ENCODE results near the gene CLDN20.

CLDN20 gene

DNA sequence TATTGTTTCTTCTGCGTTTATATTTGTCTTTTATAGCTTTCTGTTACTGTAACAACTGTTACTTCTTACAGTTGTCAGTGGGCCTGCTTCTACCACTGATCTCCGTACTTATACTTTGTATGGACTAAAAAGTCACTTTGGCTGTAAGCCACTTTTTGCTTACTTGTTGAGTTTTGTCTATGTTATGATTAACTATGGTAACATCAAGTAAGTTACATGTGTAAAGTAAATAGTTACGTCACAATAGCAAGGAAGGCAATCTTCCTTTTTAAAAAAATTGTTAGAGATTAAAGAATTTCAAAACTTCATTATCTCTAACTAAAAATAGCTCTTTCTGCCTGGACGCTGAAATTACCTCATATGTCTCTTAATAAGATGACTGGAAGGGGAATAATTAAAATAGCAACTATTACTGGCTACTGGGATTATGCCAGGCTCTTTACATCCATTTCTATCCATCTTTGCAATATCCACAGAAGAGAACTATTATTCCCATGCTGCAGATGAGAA lies 39.6 kb downstream of the CLDN20 start:
- H3K36me3 ChIP-seq (ENCODE audit: low read length), result peaks cover 57% of the 10 kb centered on the region
- H3K9me3 ChIP-seq (ENCODE audit: insufficient read depth, low read length), result no peaks in the 10 kb centered on the region
- peaks cover 22% of the 10 kb centered on the region; the same call in 1 of the 2 replicates for H3K79me2 ChIP-seq (ENCODE audit: insufficient read depth, low read length)
- no peak overlapping the region for H3K27ac ChIP-seq (ENCODE audit: low read depth, low read length)
- no peaks in the 10 kb centered on the region for H3K9me2 ChIP-seq (replicated peaks; ENCODE audit: insufficient read depth, low read length)
- H4K20me1 ChIP-seq (ENCODE audit: low read depth, low read length), result peaks cover 3% of the 10 kb centered on the region; the same call in 1 of the 2 replicates
- no peak overlapping the region for H2AFZ ChIP-seq (ENCODE audit: low read depth, low read length, severe bottlenecking)
- H3K4me2 ChIP-seq (ENCODE audit: low read depth, low read length, poor library complexity, severe bottlenecking), result no peak overlapping the region
- no peak overlapping the region for H3K4me3 ChIP-seq (ENCODE audit: insufficient read depth, low read length, poor library complexity, severe bottlenecking)
- TF ChIP-seq EZH2phosphoT487 (conservative IDR thresholded peaks at IDR 0.05; ENCODE audit: low read length) (no peak), CTCF (IDR thresholded peaks at IDR 0.05; ENCODE audit: insufficient read depth, low read length, poor library complexity, severe bottlenecking) (no peak)
- H3K9ac ChIP-seq (ENCODE audit: low read length), result no peak overlapping the region
- peaks cover 11% of the 10 kb centered on the region; the same call in 1 of the 2 replicates for H3F3A ChIP-seq (ENCODE audit: insufficient read depth)
- H3K27me3 ChIP-seq (ENCODE audit: low read length), result no peaks in the 10 kb centered on the region

DNA sequence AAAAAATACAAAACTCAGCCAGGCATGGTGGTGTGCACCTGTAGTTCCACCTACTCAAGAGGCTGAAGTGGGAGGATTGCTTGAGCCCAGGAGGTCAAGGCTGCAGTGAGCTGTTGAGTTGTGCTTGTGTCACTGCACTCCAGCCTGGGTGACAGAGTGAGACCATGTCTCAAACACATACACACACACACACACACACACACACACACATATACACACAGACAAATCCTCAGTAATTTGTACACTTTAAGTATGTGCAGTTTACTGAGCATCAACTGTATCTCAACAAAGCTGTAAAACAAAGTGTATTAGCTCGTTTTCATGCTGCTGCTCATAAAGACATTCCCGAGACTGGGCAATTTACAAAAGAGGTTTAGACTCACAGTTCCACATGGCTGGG lies 43.1 kb downstream of the CLDN20 start:
- peaks cover 43% of the 10 kb centered on the region for H3K79me2 ChIP-seq (ENCODE audit: insufficient read depth, low read length)
- H3K4me3 ChIP-seq (ENCODE audit: insufficient read depth, low read length, poor library complexity, severe bottlenecking), result no peak overlapping the region
- H3K36me3 ChIP-seq (ENCODE audit: low read length), result peaks cover 79% of the 10 kb centered on the region

GRCh38 chr6:155309150-155309549 lies 45.3 kb downstream of the CLDN20 start:
- Histone ChIP-seq H3K9me3 (ENCODE audit: insufficient read depth, low read length) (no peaks in the 10 kb centered on the region), H3K79me2 (ENCODE audit: insufficient read depth, low read length) (peaks cover 63% of the 10 kb centered on the region), H4K20me1 (ENCODE audit: low read depth, low read length) (no peaks in the 10 kb centered on the region), H2AFZ (ENCODE audit: low read depth, low read length, severe bottlenecking) (no peak overlapping the region), H3K36me3 (ENCODE audit: low read length) (peaks cover 61% of the 10 kb centered on the region), H3K4me3 (ENCODE audit: insufficient read depth, low read length, poor library complexity, severe bottlenecking) (no peak overlapping the region), H3K4me2 (ENCODE audit: low read depth, low read length, poor library complexity, severe bottlenecking) (no peak overlapping the region), H3K27me3 (ENCODE audit: low read length) (no peaks in the 10 kb centered on the region), H3K9ac (ENCODE audit: low read length) (no peak overlapping the region), H3K27ac (ENCODE audit: low read depth, low read length) (no peak overlapping the region), H3F3A (ENCODE audit: insufficient read depth) (peaks cover 18% of the 10 kb centered on the region), H3K9me2 (replicated peaks; ENCODE audit: insufficient read depth, low read length) (no peaks in the 10 kb centered on the region)
- TF ChIP-seq CTCF (IDR thresholded peaks at IDR 0.05; ENCODE audit: insufficient read depth, low read length, poor library complexity, severe bottlenecking) (no peak), EZH2phosphoT487 (conservative IDR thresholded peaks at IDR 0.05; ENCODE audit: low read length) (no peak)

More for the DNA sequence above, 43.1 kb downstream of the CLDN20 start:
- H3F3A ChIP-seq (ENCODE audit: insufficient read depth), result peaks cover 17% of the 10 kb centered on the region
- no peak overlapping the region for H3K9ac ChIP-seq (ENCODE audit: low read length)
- no peak overlapping the region for H3K27ac ChIP-seq (ENCODE audit: low read depth, low read length)
- H3K9me2 ChIP-seq (replicated peaks; ENCODE audit: insufficient read depth, low read length), result no peaks in the 10 kb centered on the region
- H3K4me2 ChIP-seq (ENCODE audit: low read depth, low read length, poor library complexity, severe bottlenecking), result no peak overlapping the region
- no peak for TF ChIP-seq EZH2phosphoT487 (conservative IDR thresholded peaks at IDR 0.05; ENCODE audit: low read length)
- no peak for TF ChIP-seq CTCF (IDR thresholded peaks at IDR 0.05; ENCODE audit: insufficient read depth, low read length, poor library complexity, severe bottlenecking)
- no peak overlapping the region for H2AFZ ChIP-seq (ENCODE audit: low read depth, low read length, severe bottlenecking)
- no peaks in the 10 kb centered on the region for H4K20me1 ChIP-seq (ENCODE audit: low read depth, low read length)
- H3K9me3 ChIP-seq (ENCODE audit: insufficient read depth, low read length), result no peaks in the 10 kb centered on the region
- no peaks in the 10 kb centered on the region for H3K27me3 ChIP-seq (ENCODE audit: low read length)

Measured in SU-DHL-6 (cell line).